Esophagus squamous epithelium (tissue), 5 donors: ENCODE data around the gene IPO11. TPM values are rescaled to one million over a fixed set of nuclear protein-coding genes. Genes with fewer than 3 reads are reported as not detected.

Source experiments
- DNase-seq: peaks from one replicate; lab custom pipeline; 2025; lab: John Stamatoyannopoulos, UW
- H3K27ac ChIP-seq, 4 donors: fragments of 200-600 bp; sonication (generic); one replicate each; pipeline ENCODE4 v1.5.1; 2016 to 2019; ENCODE audit warnings: mild to moderate bottlenecking in 1 of 4
- H3K27me3 ChIP-seq, 4 donors: fragments of 200-600 bp; sonication (generic); 1 replicate in 3 of 4; 2 replicates in 1 of 4; pipeline versions ENCODE4 v1.5.1 to v1.6.0; 2017 to 2021; ENCODE audit warnings: antibody characterized with exemption in 1 of 4
- H3K36me3 ChIP-seq, 3 donors: fragments of 200-600 bp; sonication (generic); one replicate each; pipeline ENCODE4 v1.5.1; 2016 to 2019
- H3K4me1 ChIP-seq, 3 donors: fragments of 200-600 bp; sonication (generic); one replicate each; pipeline ENCODE4 v1.5.1; 2017 to 2019
- H3K4me3 ChIP-seq, 4 donors: fragments of 200-600 bp; sonication (generic); 1 replicate in 3 of 4; 2 replicates in 1 of 4; pipeline ENCODE4 v1.5.1; 2016 to 2019; ENCODE audit warnings: mild to moderate bottlenecking in 2 of 4, moderate library complexity in 1 of 4
- H3K9me3 ChIP-seq, 3 donors: fragments of 200-600 bp; sonication (generic); one replicate each; pipeline ENCODE4 v1.5.1; 2016 to 2019
- POLR2A ChIP-seq, 4 donors: fragments of 450-650 bp; IDR thresholded peaks; one replicate each; pipeline ENCODE4 v1.6.1; 2017; ENCODE audit warnings: antibody characterized with exemption in 4 of 4, mild to moderate bottlenecking in 4 of 4, moderate library complexity in 3 of 4
- WGBS, 2 donors: methylation state at CpG; one replicate each; pipeline ENCODE4 v1.1.5; 2018; 5-methylcytosine and 5-hydroxymethylcytosine counted together
- intact Hi-C: fragments of 100-400 bp; cut with DNase I; formaldehyde crosslinking; loops from one replicate; pipeline ENCODE4 v1.15.0; 2022
- total RNA-seq, 4 donors: library from RNA; depleted of rRNA; stranded (reverse); fragments of >200 nt; gene quantifications; one replicate each; pipeline ENCODE4 v1.1.0, GENCODE V29; 2016
- TF ChIP-seq, protein P1 (sequence below), 6 experiments: fragments of 450-650 bp in 4 of 6; fragments of 200-600 bp in 2 of 6; sonication (generic) in 2 of 6; IDR thresholded peaks; one replicate each; pipeline ENCODE4 v1.5.1; 2016 to 2019; ENCODE audit warnings: antibody characterized with exemption in 6 of 6, mild to moderate bottlenecking in 4 of 6, moderate library complexity in 4 of 6
- donor health status: DM: yes; HTN: yes; CAD: no.

The IPO11 gene
- total RNA-seq, 4 donors from 2014 or later: 8.8 to 29.0 (median 20.3) TPM

DNA sequence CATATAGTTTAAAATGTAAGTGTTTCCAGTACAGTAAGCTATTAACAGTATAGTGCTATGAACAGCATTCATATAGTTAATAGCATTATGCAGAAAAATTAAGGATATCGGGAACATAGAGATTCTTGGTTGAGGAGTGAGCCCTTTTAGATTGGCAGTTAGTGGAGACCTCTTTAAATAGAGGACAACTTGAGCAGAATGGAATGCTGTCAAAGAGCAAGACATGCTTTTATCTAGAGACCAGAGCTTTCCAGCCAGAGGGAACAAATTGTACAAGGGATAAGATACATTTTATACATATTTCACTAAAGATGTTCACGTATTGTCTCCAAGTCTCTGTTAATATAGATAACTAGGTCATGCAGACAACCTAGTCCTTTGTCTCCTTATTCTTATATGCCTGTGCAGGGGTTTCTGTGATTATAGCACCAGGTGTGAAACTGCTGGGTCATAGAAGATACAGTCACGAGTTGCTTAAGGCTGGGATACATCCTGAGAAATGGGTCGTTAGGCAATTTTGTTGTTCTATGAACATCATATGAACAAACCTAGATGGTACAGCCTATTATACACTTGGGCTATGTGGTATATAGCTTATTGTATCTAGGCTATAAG is 6.0 kb downstream of the IPO11 start:
- peaks cover 0 to 11% (median 0%) of the 10 kb centered on the region in 3 donors for H3K36me3 ChIP-seq
- H3K9me3 ChIP-seq: no peaks in the 10 kb centered on the region
- no peak overlapping the region for H3K4me3 ChIP-seq
- no peaks in the 10 kb centered on the region for H3K27me3 ChIP-seq
- intact Hi-C loops: no loop called here
- TF ChIP-seq, protein P1, sequence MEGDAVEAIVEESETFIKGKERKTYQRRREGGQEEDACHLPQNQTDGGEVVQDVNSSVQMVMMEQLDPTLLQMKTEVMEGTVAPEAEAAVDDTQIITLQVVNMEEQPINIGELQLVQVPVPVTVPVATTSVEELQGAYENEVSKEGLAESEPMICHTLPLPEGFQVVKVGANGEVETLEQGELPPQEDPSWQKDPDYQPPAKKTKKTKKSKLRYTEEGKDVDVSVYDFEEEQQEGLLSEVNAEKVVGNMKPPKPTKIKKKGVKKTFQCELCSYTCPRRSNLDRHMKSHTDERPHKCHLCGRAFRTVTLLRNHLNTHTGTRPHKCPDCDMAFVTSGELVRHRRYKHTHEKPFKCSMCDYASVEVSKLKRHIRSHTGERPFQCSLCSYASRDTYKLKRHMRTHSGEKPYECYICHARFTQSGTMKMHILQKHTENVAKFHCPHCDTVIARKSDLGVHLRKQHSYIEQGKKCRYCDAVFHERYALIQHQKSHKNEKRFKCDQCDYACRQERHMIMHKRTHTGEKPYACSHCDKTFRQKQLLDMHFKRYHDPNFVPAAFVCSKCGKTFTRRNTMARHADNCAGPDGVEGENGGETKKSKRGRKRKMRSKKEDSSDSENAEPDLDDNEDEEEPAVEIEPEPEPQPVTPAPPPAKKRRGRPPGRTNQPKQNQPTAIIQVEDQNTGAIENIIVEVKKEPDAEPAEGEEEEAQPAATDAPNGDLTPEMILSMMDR (IDR thresholded peaks at IDR 0.05): no peak
- no peak for TF ChIP-seq POLR2A (IDR thresholded peaks at IDR 0.05)
- peaks cover 1 to 15% (median 5%) of the 10 kb centered on the region in 3 donors for H3K4me1 ChIP-seq
- 80 to 100% methylated on average over 4 of the region's 4 CpGs for WGBS, 2 donors
- DNase-seq: no peak
- H3K27ac ChIP-seq: no peak overlapping the region

DNA sequence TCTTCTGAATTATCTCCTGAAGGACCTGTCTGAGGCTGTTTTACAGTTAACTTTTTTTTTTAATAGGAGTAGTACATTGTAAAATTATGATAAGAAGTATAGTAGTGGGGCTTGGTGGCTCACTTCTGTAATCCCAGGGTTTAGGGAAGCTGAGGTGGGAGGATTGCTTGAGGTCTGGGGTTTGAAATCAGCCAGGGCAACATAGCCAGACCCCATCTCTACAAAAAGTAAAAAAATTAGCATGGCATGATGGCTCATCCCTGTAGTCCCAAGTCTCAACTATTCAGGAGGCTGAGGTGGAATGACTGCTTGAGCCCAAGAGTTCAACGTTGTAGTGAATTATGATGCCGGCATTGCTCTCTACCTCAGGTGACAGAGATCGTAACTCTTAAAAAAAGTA is 7.0 kb downstream of the IPO11 start:
- H3K27me3 ChIP-seq: no peaks in the 10 kb centered on the region
- no peak overlapping the region for H3K27ac ChIP-seq
- H3K4me1 ChIP-seq: peaks cover 0 to 5% (median 0%) of the 10 kb centered on the region in 3 donors
- peaks cover 0 to 11% (median 0%) of the 10 kb centered on the region in 3 donors for H3K36me3 ChIP-seq
- 100% methylated on average over 3 of the region's 3 CpGs for WGBS, 2 donors
- intact Hi-C loops: no loop called here
- no peak for DNase-seq
- TF ChIP-seq POLR2A (IDR thresholded peaks at IDR 0.05): no peak
- TF ChIP-seq, protein P1 (IDR thresholded peaks at IDR 0.05): no peak
- H3K9me3 ChIP-seq: no peaks in the 10 kb centered on the region
- no peak overlapping the region for H3K4me3 ChIP-seq

DNA sequence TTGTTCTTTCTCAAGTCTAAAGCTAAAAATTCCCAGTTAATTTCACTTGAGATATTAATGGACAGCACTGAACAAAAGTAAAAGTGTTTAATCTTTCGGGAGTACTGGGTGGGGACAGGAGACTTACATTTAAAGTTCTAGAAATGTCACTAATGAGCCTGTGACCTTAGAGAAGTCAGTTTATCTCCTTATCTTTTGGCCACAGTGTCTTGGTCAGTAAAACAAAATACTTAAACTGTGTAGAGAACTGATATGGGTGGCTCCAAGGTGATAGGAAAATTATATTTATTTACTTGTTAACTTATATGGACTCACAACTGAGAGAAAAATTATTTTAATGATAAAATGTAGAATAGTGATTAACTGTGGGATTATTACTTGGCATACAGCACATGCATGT is 8.9 kb downstream of the IPO11 start:
- H3K4me3 ChIP-seq: no peak overlapping the region
- H3K9me3 ChIP-seq: no peaks in the 10 kb centered on the region
- H3K36me3 ChIP-seq: peaks cover 0 to 11% (median 0%) of the 10 kb centered on the region in 3 donors
- intact Hi-C loops: no loop called here
- 68 to 89% methylated on average over 1 of the region's 1 CpG for WGBS, 2 donors
- no peak for DNase-seq
- H3K4me1 ChIP-seq: no peaks in the 10 kb centered on the region
- TF ChIP-seq POLR2A (IDR thresholded peaks at IDR 0.05): no peak
- TF ChIP-seq, protein P1 (IDR thresholded peaks at IDR 0.05): no peak
- H3K27me3 ChIP-seq: no peaks in the 10 kb centered on the region
- H3K27ac ChIP-seq: no peak overlapping the region

DNA sequence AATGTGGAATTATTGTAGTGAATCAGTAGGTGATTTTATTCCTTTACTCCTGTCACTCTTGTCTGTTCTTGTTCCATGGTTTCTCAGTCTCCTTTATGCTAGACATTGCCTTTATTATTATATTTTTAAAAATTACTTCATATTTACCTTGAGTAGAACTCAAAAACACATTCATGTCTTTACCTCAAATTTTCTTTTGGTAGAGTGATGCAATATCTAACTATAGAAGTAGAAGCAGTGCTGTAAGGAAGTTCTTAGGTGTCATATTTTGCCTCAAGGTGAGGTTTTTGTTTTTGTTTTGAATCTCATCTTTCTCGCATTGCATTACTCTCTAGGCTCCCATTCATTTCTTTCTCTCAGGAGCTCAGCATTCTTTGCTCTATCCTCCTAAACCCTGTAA is 12.2 kb downstream of the IPO11 start:
- 80 to 85% methylated on average over 1 of the region's 1 CpG for WGBS, 2 donors
- H3K4me1 ChIP-seq: no peaks in the 10 kb centered on the region
- TF ChIP-seq, protein P1 (IDR thresholded peaks at IDR 0.05): no peak
- TF ChIP-seq POLR2A (IDR thresholded peaks at IDR 0.05): no peak
- no peaks in the 10 kb centered on the region for H3K9me3 ChIP-seq
- no peaks in the 10 kb centered on the region for H3K27me3 ChIP-seq
- H3K36me3 ChIP-seq: no peaks in the 10 kb centered on the region
- no peak for DNase-seq
- H3K4me3 ChIP-seq: no peak overlapping the region
- intact Hi-C loops: no loop called here
- no peak overlapping the region for H3K27ac ChIP-seq

DNA sequence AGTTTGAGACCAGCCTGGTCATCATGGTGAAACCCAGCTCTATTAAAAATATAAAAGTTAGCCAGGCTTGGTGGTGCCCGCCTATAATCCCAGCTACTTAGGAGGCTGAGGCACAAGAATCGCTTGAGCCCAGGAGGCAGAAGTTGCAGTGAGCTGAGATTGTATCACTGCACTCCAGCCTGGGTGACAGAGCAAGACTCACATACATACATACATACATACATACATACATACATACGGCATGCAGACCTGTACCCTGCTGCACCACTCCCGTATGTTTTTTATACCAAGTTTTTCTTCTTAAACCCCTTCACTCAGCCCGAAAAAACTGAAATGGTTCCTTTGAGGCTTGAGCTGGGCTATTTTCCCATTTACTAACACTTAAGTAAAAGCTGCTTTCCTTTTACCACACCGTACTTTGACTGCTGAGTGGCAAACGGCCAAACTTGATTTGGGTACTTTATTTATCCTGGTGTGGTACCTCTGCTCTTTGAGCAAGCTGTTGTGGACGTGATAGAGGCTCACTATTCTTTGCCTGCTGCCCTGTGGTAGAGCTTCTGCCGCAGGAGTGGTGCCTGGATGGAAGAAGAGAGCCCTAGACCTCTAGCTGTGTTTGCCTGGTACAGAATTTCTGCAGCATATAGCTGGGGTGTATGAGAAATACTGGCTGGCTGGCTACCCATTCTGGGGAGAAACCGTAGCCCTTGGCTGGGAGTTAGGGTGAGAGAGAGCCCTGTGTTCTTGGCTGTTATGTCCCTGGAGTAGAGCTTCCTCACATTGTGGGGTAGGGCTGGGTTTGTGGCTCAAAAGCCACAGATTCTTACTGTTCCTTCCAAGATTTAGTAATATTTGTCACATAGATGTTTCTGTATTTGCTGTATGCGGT is 19.4 kb downstream of the IPO11 start:
- H3K36me3 ChIP-seq: no peaks in the 10 kb centered on the region

More for the DNA sequence above, 19.4 kb downstream of the IPO11 start:
- intact Hi-C loops: no loop called here
- Histone ChIP-seq H3K27ac (peak overlapping the region in 3 of 4 donors; percentile 11 to 65 (median 57)), H3K4me3 (no peak overlapping the region), H3K27me3 (no peaks in the 10 kb centered on the region), H3K4me1 (peaks cover 0 to 21% (median 0%) of the 10 kb centered on the region in 3 donors), H3K9me3 (no peaks in the 10 kb centered on the region)
- DNase-seq: no peak
- 75 to 81% methylated on average over 11 of the region's 11 CpGs for WGBS, 2 donors
- TF ChIP-seq, protein P1 (IDR thresholded peaks at IDR 0.05): no peak
- no peak for TF ChIP-seq POLR2A (IDR thresholded peaks at IDR 0.05)
